Measurements from ENCODE around the gene BMF.

DNA sequence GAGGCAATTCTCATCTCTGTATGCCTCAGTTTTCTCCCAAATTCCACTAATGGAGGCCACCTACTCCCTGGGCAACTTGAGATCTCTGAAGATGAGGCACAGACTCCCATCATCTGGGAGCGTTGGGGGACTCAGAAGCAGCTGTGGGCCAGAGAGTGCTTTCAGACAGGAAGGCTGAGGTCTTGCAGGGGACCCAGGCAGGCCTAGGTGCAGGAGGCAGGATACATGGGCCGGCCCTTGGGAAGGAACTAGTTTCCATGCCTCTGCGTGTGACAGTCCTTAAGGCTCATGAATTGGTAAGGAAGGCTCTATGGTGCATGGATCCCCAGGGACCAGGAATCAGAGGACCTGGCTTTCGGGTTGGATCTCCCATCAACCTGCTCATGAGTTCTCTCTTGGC lies 14.5 kb downstream of the BMF start:
- TF ChIP-seq, protein P1, sequence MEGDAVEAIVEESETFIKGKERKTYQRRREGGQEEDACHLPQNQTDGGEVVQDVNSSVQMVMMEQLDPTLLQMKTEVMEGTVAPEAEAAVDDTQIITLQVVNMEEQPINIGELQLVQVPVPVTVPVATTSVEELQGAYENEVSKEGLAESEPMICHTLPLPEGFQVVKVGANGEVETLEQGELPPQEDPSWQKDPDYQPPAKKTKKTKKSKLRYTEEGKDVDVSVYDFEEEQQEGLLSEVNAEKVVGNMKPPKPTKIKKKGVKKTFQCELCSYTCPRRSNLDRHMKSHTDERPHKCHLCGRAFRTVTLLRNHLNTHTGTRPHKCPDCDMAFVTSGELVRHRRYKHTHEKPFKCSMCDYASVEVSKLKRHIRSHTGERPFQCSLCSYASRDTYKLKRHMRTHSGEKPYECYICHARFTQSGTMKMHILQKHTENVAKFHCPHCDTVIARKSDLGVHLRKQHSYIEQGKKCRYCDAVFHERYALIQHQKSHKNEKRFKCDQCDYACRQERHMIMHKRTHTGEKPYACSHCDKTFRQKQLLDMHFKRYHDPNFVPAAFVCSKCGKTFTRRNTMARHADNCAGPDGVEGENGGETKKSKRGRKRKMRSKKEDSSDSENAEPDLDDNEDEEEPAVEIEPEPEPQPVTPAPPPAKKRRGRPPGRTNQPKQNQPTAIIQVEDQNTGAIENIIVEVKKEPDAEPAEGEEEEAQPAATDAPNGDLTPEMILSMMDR (conservative IDR thresholded peaks at IDR 0.05 in 1 of 2, IDR thresholded peaks at IDR 0.05 in 1 of 2; ENCODE audit: low read depth in 1 of 2, low read length in 2 of 2) = no peak
- TF ChIP-seq EZH2 (IDR thresholded peaks at IDR 0.05; ENCODE audit: low read length, missing control alignments) = no peak

All from fibroblast of lung (primary cell).